ENCODE measurements around the gene PACS2.

The PACS2 gene

GRCh38 chr14:105420101-105420973 is 105.8 kb downstream of the PACS2 start:
- TF ChIP-seq, protein P1, sequence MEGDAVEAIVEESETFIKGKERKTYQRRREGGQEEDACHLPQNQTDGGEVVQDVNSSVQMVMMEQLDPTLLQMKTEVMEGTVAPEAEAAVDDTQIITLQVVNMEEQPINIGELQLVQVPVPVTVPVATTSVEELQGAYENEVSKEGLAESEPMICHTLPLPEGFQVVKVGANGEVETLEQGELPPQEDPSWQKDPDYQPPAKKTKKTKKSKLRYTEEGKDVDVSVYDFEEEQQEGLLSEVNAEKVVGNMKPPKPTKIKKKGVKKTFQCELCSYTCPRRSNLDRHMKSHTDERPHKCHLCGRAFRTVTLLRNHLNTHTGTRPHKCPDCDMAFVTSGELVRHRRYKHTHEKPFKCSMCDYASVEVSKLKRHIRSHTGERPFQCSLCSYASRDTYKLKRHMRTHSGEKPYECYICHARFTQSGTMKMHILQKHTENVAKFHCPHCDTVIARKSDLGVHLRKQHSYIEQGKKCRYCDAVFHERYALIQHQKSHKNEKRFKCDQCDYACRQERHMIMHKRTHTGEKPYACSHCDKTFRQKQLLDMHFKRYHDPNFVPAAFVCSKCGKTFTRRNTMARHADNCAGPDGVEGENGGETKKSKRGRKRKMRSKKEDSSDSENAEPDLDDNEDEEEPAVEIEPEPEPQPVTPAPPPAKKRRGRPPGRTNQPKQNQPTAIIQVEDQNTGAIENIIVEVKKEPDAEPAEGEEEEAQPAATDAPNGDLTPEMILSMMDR (IDR thresholded peaks at IDR 0.05) = no peak

GRCh38 chr14:105420974-105421674 is 106.6 kb downstream of the PACS2 start:
- TF ChIP-seq, protein P1 (IDR thresholded peaks at IDR 0.05) = no peak

DNA sequence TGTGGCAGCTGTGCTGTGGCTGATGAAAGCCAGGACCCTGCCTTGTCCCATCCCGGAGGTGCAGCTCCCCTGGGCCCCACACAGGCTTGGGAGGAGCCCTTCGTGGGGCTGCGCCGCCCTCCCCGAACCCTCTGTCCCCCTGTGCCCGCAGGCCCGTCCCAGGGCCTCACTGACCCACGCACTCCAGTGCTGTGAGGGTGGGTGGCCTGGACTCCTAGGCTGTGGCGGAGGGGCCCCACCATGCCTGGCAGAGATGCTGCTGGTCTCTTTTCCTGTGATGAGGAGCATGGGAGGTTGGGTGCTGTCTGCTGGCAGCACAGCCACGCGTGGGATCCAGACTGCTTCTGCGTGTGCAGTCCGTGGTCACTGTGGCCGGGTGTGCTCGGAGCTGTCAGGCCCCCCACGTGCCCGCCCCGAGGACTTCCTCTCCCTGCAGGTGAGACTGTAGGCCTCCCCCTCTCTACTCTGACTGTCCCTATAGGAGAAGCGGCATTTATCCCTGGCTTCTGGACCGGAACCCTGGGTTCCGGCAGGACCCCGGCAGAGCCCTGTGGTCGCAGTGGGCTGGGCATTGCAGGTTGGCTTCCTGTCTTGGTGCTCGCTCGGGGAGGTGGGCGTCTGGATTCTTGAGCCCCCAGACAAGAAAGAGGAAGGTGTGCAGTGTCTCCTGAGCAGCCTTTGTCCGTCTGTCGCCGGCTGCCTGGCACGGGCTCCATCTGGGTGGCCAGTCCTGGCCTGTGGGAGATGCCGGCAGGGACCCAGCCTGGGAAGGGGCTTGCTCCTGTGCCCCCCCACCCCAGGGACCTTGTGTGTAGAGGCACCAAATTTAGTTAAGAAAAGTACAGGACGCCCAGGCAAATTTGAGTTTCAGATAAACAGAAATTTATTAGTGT is 107.4 kb downstream of the PACS2 start:
- TF ChIP-seq, protein P1 (IDR thresholded peaks at IDR 0.05) = no peak

DNA sequence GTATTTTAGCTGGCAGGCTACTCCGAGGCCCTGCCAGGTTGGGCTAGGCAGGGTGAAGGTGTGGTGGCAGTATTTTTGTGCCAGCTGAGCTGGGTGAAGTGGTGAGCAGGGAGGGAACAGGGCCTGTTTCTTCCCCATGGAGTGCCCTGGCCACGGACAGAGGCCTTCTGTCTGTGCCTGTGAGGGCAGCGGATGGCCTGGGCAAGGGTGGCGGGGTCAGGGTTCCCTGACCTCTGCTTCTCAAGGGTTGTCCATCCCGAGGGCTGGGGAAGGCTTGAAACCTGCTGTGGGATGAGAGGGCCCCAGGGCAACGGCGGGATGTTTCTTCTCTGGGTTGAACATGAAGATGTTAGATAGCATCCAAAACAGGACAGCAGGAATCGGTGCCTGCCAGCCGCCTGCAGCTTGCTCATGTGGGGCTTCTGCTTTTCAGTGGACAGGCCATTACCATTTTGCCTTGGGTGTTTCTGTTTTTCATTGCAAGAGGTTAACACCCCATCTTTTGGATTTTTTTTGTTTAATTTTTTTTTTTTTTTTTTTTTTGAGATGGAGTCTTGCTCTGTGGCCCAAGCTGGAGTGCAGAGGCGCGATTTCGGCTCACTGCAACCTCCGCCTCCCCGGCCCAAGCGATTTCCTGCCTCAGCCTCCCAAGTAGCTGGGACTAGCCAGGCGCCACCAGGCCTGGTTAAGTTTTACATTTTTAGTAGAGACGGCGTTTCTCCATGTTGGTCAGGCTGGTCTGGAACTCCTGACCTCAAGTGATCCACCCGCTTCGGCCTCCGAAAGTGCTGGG is 108.3 kb downstream of the PACS2 start:
- TF ChIP-seq, protein P1 (IDR thresholded peaks at IDR 0.05) = no peak

- TF ChIP-seq, protein P1 (IDR thresholded peaks at IDR 0.05) = no peak
Measured at GRCh38 chr14:105423488-105424195, 109.1 kb downstream of the PACS2 start.

DNA sequence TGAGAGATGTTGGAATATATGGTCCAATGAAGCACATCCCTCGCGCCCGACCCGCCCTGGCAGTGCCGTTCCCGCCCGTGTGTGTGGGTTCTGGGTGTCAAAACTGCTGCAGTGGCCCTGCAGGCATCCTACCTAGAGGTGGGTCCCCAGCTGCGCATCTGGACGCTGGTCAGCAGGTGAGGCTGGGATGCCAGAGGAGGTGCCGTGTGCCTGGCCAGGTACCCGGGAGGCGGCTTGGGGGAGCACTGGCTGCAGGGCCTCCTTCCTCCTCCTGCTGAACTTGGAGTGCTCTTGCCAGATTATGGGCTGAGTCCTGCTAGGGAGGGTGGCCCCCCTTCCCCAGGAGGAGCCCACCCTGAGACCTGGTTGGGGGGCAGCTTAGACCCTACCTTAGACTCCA is 110.3 kb downstream of the PACS2 start:
- TF ChIP-seq, protein P1 (IDR thresholded peaks at IDR 0.05) = no peak

Data from LNCAP (cell line).